ENCODE results near the gene SIN3A.

DNA sequence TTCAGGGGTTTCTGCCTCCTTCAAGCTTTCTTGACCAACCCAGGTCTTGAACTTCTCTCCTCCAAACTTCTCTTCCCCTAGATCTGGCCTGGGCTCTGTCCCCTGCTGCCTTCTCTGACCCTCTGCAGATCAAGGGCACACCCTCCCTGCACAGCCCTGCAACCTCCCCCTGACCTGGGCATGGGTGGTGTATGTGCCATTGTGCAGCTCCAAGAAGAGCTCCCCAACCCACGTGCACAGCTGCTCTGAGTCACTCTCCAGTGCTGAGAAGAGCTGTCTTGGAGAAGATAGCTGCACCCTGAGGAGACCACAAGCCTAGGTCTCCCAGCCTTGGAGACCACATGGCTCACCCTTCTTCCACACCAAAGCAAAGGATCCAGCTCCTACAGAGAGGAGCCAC, 91.1 kb downstream of the SIN3A start:
- TF ChIP-seq EZH2phosphoT487 (IDR thresholded peaks at IDR 0.05; ENCODE audit: insufficient read depth, low read depth) (no peak), EZH2 (IDR thresholded peaks at IDR 0.05; ENCODE audit: insufficient read depth, poor library complexity, severe bottlenecking) (no peak)

All from GM23248 (cell line).